Progenitor cell of endocrine pancreas (in vitro differentiated cells): ENCODE measurements around the gene ITGA3. TPM values are rescaled to one million over a fixed set of nuclear protein-coding genes. Genes with fewer than 3 reads are reported as not detected.

ENCODE experiments used
- DNase-seq: peaks from one replicate; pipeline ENCODE4 v3.0.0; 2021; ENCODE audit warnings: low spot score; ENCODE audit not compliant: unreplicated experiment
- H3K27ac Mint-ChIP-seq: 2 replicates; pipeline ENCODE4 v1.8.0; 2021; ENCODE audit warnings: mild to moderate bottlenecking, moderate library complexity, mixed read lengths
- H3K27me3 Mint-ChIP-seq: 2 replicates; pipeline ENCODE4 v1.8.0; 2021; ENCODE audit warnings: mixed read lengths
- H3K36me3 Mint-ChIP-seq: 2 replicates; pipeline ENCODE4 v1.8.0; 2022; ENCODE audit warnings: mixed read lengths; ENCODE audit not compliant: insufficient read depth
- H3K4me1 Mint-ChIP-seq: 2 replicates; pipeline ENCODE4 v1.8.0; 2021; ENCODE audit warnings: low read depth, mixed read lengths
- H3K4me3 Mint-ChIP-seq: 2 replicates; pipeline ENCODE4 v1.8.0; 2021; ENCODE audit warnings: low read depth, mild to moderate bottlenecking, moderate library complexity, mixed read lengths
- H3K9me3 Mint-ChIP-seq: 2 replicates; pipeline ENCODE4 v1.8.0; 2021; ENCODE audit warnings: low read depth, mixed read lengths
- CTCF ChIP-seq: fragments of 200-600 bp; sonication (generic); IDR thresholded peaks from one replicate; pipeline ENCODE4 v1.5.0; 2021; ENCODE audit warnings: antibody characterized with exemption, mild to moderate bottlenecking; ENCODE audit not compliant: unreplicated experiment
- total RNA-seq: library from RNA; stranded (reverse); gene quantifications from 2 replicates; pipeline ENCODE4 v1.2.1, GENCODE V29; 2021

Gene ITGA3
- total RNA-seq, 1 donor from 2014 or later, result 17.6 TPM

- peaks cover 16% of the 10 kb centered on the region for H3K4me1 Mint-ChIP-seq
- no peak for TF ChIP-seq CTCF
- no peak overlapping the region for H3K27ac Mint-ChIP-seq
- H3K36me3 Mint-ChIP-seq, result peaks cover 6% of the 10 kb centered on the region
- no peaks in the 10 kb centered on the region for H3K9me3 Mint-ChIP-seq
- no peak for DNase-seq
- H3K4me3 Mint-ChIP-seq, result no peak overlapping the region
- no peaks in the 10 kb centered on the region for H3K27me3 Mint-ChIP-seq
These were observed 43.1 kb downstream of the ITGA3 start for GRCh38 chr17:50099003-50099402.

- Mint-ChIP-seq H3K9me3 (no peaks in the 10 kb centered on the region), H3K4me1 (peaks cover 13% of the 10 kb centered on the region), H3K4me3 (no peak overlapping the region), H3K36me3 (peaks cover 6% of the 10 kb centered on the region), H3K27ac (no peak overlapping the region), H3K27me3 (no peaks in the 10 kb centered on the region)
- no peak for DNase-seq
- TF ChIP-seq CTCF, result no peak
These were observed 44.6 kb downstream of the ITGA3 start for GRCh38 chr17:50100480-50100883.

- H3K4me3 Mint-ChIP-seq, result no peak overlapping the region
- no peaks in the 10 kb centered on the region for H3K27me3 Mint-ChIP-seq
- DNase-seq, result no peak
- peaks cover 10% of the 10 kb centered on the region for H3K4me1 Mint-ChIP-seq
- TF ChIP-seq CTCF, result no peak
- peaks cover 6% of the 10 kb centered on the region for H3K36me3 Mint-ChIP-seq
- no peaks in the 10 kb centered on the region for H3K9me3 Mint-ChIP-seq
- H3K27ac Mint-ChIP-seq, result peak overlapping the region; percentile 52
These were observed 45.0 kb downstream of the ITGA3 start for GRCh38 chr17:50100921-50101345.

- no peak overlapping the region for H3K4me3 Mint-ChIP-seq
These were observed 45.6 kb downstream of the ITGA3 start for GRCh38 chr17:50101346-50102163.

More at GRCh38 chr17:50101346-50102163, 45.6 kb downstream of the ITGA3 start:
- Mint-ChIP-seq H3K36me3 (peaks cover 8% of the 10 kb centered on the region), H3K27ac (peak overlapping the region; percentile 52), H3K9me3 (no peaks in the 10 kb centered on the region), H3K27me3 (no peaks in the 10 kb centered on the region), H3K4me1 (peaks cover 6% of the 10 kb centered on the region)
- DNase-seq, result no peak
- no peak for TF ChIP-seq CTCF
